Gastroesophageal sphincter (tissue), 3 donors: ENCODE data around the gene SNTG2.

ENCODE experiments used
- EP300 ChIP-seq: sonication (generic); formaldehyde crosslinking; IDR thresholded peaks from one replicate; pipeline ENCODE4 v1.6.1; 2017; ENCODE audit warnings: antibody characterized with exemption, mild to moderate bottlenecking
- POLR2A ChIP-seq, 2 donors: fragments of 450-650 bp; IDR thresholded peaks; one replicate each; pipeline ENCODE4 v1.6.1; 2017; ENCODE audit warnings: antibody characterized with exemption in 2 of 2, mild to moderate bottlenecking in 2 of 2, moderate library complexity in 1 of 2
- TF ChIP-seq, protein P1 (sequence below), 4 experiments: fragments of 200-600 bp in 2 of 4; fragments of 450-650 bp in 2 of 4; sonication (generic) in 1 of 4; IDR thresholded peaks; one replicate each; pipeline ENCODE4 v1.5.1; 2017 to 2019; ENCODE audit warnings: antibody characterized with exemption in 4 of 4, mild to moderate bottlenecking in 2 of 4, moderate library complexity in 2 of 4

GRCh38 chr2:1231466-1232063 is 280.9 kb downstream of the SNTG2 start:
- TF ChIP-seq, protein P1, sequence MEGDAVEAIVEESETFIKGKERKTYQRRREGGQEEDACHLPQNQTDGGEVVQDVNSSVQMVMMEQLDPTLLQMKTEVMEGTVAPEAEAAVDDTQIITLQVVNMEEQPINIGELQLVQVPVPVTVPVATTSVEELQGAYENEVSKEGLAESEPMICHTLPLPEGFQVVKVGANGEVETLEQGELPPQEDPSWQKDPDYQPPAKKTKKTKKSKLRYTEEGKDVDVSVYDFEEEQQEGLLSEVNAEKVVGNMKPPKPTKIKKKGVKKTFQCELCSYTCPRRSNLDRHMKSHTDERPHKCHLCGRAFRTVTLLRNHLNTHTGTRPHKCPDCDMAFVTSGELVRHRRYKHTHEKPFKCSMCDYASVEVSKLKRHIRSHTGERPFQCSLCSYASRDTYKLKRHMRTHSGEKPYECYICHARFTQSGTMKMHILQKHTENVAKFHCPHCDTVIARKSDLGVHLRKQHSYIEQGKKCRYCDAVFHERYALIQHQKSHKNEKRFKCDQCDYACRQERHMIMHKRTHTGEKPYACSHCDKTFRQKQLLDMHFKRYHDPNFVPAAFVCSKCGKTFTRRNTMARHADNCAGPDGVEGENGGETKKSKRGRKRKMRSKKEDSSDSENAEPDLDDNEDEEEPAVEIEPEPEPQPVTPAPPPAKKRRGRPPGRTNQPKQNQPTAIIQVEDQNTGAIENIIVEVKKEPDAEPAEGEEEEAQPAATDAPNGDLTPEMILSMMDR (IDR thresholded peaks at IDR 0.05), result no peak
- no peak for TF ChIP-seq POLR2A (IDR thresholded peaks at IDR 0.05)
- TF ChIP-seq EP300, result no peak
